Activated CD8-positive, alpha-beta memory T cell treated with anti-CD3 and anti-CD28 coated beads for 48 hours (primary cell): Measurements from ENCODE around the gene TNPO3.

Experiments used
- DNase-seq, 3 experiments: peaks; one replicate each; pipeline ENCODE4 v3.0.0-alpha.2; 2020; ENCODE audit warnings: low read depth in 2 of 3, low spot score in 2 of 3

Gene TNPO3

DNA sequence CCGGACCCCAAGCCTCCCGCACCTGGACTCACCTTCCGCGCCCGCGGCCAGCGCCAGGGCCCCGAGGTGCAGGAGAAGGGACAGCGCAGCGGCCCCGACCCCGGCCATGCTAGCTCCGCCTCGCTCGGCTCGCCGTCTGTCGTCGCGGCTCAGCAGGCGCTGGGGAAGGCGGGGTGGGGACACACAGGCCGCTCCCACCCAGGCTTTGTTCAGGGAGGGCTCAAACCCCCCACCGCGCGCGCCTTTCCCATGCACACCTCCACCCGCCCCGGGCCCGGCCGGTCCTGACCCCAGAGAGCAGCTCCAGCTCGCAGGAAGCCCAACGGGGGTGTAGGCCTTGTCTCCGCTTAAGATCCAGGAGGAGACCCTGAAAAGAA lies 144.4 kb downstream of the TNPO3 start, which contains the start of gene KCP:
KCP (minus strand) TSS at position 141 of the 377 bp plus-strand sequence; CDS start at position 108, 33 bp downstream.
- DNase-seq: no peak

DNA sequence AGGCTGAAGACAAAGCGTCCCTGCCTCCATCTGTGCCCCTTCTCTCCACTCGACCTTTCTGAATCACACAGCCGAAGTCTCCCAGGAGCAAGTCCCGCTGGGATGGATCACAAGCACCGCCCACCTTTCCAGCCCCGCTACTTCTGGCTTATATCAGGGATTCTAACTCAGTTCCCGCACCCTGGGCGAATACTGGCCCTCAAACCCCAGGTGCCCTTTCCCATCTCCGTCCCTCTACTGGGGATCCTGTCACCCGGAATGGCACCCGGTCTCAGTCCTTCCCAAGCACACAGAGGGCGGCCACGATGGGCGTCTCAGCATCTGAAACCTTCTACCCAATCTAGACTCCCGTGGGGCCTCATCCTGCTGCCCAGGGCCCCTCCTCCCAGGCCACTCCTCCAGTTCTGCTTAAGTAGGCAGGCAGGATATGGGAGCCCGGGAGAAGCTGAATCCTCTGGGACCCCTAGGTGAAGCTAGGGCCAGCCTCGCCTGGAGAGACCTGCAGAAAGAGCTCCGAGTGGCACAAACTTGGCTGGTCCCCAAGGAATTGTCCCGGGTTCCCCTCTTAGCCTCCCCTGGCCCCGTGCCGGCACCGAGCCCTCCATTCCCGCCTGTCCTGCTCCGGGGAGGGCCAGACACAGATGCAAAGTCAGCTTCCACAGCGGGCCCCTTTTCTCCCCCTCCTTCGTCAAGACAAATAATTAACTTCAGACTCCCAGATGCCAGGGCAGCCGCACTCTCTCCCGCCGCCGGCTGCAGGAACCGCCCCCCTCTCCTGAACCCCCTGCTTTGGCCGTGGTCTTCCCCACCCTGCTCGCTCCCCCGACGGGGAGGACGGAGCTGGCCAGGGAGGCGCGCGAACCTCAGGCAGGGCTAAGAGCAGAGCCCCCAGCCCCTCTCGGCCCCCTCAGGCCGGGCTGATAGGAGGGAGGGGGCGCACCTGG lies 145.0 kb downstream of the TNPO3 start:
- DNase-seq: no peak

DNA sequence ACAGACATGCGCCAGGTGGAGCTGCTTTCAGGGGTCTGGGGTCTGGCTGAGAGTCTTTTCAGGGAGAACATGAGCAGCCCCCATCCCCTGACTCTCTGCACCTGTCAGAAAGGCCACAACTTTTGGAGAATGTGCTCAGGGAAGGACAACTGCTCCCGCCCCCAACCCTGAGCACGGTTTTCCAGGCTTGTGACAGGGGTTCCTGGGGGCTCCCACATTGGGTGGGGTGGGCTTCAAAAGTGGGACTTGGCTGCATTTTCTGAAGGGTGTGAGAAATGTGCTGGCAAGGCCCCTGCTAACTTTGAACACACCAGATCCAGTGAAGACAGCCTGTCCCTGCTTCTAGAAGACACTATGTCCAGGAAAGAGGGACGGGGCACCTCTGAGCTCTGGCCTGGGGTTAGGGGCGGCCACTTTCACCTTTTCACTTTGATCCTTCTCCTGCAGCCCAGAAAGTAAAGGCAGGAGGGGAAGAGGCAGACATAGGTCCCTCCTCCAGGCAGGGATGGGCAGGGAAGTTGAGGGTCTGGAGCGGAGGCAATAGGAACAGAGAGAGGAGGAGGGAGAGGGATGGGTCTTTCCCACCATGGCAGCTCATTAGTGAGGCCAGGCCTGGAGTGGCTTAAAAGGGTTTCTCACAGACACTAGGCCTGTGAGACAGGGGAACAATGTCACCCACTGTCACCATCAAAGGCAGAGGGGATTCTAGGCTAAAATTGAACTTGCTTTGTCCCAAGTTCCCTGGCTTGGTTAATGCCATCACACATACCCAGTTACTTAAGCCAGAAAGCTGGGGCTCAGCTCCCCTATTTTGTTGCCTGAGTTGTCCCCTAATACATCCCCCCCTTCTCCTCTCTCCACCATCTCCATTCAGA lies 145.9 kb downstream of the TNPO3 start:
- DNase-seq: no peak

DNA sequence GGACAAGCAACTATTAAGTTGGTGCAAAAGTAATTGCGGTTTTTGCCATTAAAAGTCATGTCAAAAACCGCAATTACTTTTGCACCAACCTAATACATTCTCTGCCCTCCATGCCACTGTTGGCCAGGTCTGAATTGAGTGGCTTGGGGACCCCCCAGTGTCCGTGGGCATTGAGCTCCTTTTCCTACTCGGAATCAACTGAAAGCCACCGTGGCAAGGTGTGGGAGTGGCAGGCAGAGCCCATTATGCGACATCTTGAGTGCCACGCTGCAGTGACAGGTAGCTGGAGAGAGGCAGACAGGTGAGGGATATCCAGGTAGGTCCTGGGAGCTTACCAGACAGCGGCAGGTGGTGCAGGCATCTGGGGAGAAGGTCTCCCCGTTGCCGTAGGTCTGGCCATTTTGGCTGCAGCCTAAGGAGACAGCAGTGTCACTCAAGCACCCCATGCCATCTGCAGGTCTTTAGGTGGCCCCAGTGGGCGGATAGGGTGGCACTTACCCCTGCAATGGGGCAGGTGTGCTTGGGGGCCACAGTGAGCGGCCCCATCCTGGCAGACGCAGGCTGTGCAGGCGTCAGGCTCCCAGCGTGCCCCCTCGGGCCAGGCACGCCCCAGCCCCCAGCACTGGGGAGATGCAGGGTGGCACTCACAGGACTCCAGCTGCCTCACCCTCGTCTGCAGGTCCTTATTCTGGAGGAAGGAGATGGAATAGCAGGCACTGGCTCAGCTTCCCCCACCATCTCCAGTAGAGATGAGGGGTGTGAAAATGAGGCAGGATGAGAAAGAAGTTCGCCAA lies 147.9 kb downstream of the TNPO3 start:
- no peak for DNase-seq

DNA sequence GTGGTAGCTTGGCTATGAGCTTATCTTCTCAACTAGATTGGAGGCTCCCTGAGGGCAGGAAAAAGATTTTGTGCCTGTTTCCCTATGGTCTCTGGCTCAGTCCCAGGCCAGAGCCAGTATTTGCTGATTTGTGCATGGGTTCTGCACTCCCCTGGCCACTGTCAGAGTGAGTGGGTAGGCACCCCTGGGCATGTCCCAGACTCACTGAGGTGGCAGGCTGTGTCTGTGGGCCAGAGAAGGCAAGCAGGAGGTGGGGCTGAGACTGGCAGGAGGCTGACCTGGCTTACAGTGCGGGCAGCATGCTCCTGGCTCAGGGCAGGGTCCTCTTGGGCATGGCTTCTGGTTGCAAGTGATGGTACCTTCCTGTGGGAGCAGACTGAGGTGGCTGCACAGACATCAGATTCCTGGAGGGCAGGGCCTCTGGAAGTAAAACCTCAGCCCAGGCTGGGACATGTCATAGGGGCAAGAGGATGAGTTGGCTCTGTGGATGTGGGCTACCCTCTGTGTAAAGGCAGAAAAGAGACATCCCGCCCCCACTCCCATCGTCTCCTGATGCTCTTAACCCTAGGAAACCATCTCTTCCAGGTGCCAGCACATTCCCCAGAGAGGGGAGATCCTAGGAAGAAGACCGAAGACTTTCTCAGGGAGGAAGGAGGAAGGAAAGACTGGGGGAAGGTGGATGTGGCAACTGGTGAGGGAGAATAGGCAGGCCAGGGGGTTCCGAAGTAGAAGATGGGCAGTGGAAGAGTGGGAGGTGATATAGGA lies 148.7 kb downstream of the TNPO3 start:
- no peak for DNase-seq

DNA sequence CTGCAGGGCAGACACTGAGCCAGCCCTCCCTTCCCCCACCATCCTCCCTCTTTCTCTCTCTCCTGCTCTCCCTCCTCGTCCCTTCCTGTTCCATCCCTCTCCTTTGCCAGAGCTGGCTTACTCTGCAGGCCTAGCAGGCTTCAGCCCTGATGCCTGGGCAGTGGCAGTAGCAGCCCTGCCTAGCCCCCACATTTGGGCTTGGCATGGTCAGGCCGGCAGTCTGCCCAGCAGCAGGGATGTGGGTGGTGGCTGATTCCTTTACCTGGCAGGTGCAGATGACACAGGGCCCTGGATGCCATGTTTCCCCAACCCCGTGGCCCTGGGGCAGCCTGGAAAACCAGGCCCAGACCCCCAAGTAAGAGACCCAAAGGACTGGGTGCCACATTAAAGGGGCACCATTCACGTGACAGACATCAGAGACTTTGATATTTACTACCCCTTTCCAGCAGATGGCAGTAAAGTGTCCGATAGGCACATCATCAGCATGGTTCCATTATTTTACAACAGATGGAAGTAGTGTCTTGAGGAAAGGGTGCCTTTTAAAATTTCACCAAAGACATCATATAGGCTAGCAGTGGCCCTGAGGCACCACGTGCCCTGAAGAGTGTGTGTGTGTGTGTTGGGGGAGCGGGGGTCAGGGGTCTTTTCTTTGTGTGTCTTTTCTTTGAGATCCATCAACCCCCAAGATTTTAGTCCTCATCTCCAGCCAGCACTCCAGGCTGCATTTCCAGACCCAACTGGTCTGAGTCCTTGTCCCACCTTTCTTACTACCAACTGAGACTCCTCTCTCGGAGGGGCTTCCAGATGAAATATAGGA lies 150.3 kb downstream of the TNPO3 start:
- DNase-seq: no peak
